ENCODE data around the gene MSRB1. TPM values are rescaled to one million over a fixed set of nuclear protein-coding genes. Genes with fewer than 3 reads are reported as not detected.

MSRB1 gene
- total and polyA plus RNA-seq, 8 donors: 9.8 to 66.7 (median 14.9) TPM

DNA sequence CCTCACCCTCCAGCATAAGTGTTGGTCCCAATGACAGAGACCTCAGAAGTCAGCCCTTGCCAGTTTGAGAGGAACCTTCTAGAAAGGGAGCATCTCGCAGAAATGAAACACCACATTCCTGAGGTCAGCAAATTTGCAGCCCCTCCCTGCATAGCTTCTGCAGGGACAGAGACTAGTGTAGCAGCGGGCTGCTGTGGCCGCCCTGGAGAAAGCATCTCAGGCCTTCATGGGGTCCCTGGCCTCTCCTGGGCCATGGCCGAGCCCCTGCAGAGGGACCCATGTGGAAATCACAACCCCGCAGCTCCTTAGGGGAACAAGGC, 36.2 kb downstream of the MSRB1 start:
- H3K9me3 ChIP-seq: no peaks in the 10 kb centered on the region
- H3K4me1 ChIP-seq: no peaks in the 10 kb centered on the region
- no peak overlapping the region for H3K4me3 ChIP-seq
- ATAC-seq: no peak
- H3K27me3 ChIP-seq: peaks cover 0 to 72% of the 10 kb centered on the region in 2 donors
- no peaks in the 10 kb centered on the region for H3K36me3 ChIP-seq
- no peak overlapping the region for H3K27ac ChIP-seq
- TF ChIP-seq, protein P1, sequence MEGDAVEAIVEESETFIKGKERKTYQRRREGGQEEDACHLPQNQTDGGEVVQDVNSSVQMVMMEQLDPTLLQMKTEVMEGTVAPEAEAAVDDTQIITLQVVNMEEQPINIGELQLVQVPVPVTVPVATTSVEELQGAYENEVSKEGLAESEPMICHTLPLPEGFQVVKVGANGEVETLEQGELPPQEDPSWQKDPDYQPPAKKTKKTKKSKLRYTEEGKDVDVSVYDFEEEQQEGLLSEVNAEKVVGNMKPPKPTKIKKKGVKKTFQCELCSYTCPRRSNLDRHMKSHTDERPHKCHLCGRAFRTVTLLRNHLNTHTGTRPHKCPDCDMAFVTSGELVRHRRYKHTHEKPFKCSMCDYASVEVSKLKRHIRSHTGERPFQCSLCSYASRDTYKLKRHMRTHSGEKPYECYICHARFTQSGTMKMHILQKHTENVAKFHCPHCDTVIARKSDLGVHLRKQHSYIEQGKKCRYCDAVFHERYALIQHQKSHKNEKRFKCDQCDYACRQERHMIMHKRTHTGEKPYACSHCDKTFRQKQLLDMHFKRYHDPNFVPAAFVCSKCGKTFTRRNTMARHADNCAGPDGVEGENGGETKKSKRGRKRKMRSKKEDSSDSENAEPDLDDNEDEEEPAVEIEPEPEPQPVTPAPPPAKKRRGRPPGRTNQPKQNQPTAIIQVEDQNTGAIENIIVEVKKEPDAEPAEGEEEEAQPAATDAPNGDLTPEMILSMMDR (IDR thresholded peaks at IDR 0.05): no peak
- intact Hi-C loops (cut with DNase I): no loop called here
- DNase-seq: no peak

DNA sequence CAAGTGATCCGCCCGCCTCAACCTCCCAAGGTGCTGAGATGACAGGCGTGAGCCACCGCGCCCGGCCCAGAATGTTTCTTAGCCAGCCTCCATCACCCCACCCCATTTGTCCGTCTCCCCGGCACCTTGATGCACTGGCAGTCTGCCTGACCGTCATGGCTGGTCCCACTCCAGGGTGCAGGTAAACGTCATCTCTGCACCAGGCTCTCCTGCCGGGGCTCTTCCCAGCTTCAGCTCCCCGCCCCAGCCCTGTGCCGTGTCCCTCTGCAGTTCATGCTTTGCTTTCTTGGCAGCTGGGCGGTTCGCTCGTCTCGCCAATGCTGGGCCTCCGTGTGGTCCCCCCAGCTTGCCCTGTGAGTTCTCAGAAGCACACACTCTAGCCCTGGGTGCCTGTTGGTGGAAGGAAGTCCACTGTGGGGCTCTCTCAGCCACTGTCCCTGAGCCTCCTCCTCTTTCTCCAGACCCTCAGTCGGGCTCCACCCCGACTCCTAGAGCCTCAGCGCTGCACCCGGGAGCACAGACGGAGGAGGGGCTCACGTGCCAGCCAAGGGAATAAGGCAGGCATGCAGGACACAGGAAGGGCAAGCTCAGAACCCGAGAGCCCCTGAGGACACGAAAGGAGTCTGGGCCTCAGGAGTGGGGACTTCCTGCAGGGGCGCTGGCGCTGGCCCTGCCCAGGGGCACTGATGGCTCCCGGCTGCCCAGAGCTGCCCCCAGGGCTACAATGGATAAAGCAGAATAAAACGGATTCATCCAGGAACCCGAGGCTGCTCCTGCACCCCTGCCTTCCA, 36.7 kb downstream of the MSRB1 start:
- intact Hi-C loops (cut with DNase I): no loop called here
- TF ChIP-seq, protein P1 (IDR thresholded peaks at IDR 0.05): no peak
- Histone ChIP-seq H3K4me3 (no peak overlapping the region), H3K27ac (no peak overlapping the region), H3K27me3 (peaks cover 0 to 72% of the 10 kb centered on the region in 2 donors), H3K9me3 (no peaks in the 10 kb centered on the region), H3K4me1 (no peaks in the 10 kb centered on the region), H3K36me3 (no peaks in the 10 kb centered on the region)
- ATAC-seq (no peak), DNase-seq (no peak)

DNA sequence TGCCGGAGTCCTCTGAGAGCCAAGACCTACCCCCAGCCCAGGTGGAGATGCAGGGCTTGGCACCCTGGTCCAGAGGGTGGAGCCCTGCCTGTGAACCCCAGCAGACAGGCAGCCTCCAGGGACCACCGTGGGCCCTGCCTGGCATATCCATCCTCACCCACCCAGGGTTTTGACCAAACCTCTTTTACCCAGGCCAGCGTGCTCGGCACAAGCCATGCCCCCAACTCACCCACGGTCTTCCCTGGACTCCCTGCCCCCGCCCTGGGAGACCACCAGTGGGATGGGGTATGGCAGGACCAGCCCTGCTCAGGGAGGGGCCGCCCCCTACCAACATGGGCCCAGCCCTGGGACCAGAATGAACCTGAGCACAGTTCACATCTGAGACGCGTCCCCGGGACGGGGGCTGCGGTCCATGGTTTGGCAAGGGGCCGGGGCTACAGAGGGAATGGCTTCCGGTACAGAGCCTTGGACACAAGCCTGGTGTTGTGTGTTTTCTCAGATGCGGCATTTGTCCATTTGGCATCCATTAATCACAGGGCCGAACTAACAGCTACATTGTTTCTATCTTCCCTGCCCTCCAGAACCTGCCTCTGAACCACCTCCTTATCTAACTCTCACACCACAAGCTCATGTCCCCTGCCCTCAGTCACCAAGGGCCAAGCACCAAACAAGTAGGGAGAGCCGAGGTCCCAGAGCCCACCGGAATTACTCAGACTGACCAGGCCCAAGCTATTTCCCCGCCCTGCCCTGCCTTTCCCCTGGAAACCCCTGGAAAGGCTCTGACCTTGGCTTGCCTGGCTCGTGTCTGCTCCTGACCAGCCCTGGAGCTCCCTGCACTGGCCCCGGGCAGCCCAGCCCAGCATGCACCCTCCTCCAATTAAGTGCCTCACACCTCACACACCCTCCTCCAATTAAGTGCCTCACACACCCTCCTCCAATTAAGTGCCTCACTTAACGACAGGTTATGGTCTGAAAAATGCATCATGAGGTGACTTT, 38.9 kb downstream of the MSRB1 start:
- ATAC-seq (peak; percentile 91), DNase-seq (peak in 2 of 4 donors; percentile 81 to 84)
- intact Hi-C loops (cut with DNase I): no loop called here
- peak overlapping the region in 1 of 2 donors; percentile 62 for H3K27ac ChIP-seq
- no peaks in the 10 kb centered on the region for H3K9me3 ChIP-seq
- H3K36me3 ChIP-seq: no peaks in the 10 kb centered on the region
- peaks cover 0 to 3% of the 10 kb centered on the region in 2 donors for H3K4me1 ChIP-seq
- TF ChIP-seq, protein P1 (IDR thresholded peaks at IDR 0.05): no peak
- H3K4me3 ChIP-seq: no peak overlapping the region
- H3K27me3 ChIP-seq: peaks cover 0 to 69% of the 10 kb centered on the region in 2 donors

DNA sequence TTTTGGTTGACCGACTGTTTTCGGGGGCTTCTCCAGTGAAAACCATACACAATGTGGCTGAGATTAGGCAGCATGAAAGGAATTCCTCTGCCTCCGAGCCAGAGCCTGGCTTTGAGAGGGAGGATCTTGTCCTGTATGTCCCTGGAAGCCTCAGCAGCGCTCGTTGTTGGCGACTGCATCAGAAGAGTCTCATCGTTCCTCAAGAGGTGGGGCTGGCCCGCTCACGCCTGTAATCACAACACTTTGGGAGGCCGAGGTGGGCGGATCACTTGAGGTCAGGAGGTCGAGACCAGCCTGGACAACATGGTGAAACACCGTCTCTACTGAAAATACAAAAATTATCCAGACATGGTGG, 39.8 kb downstream of the MSRB1 start:
- no peak for ATAC-seq
- TF ChIP-seq, protein P1 (IDR thresholded peaks at IDR 0.05): no peak

More for the DNA sequence above, 39.8 kb downstream of the MSRB1 start:
- H3K27ac ChIP-seq: no peak overlapping the region
- no peak overlapping the region for H3K4me3 ChIP-seq
- no peaks in the 10 kb centered on the region for H3K9me3 ChIP-seq
- peaks cover 0 to 3% of the 10 kb centered on the region in 2 donors for H3K4me1 ChIP-seq
- intact Hi-C loops (cut with DNase I): no loop called here
- no peak for DNase-seq
- H3K27me3 ChIP-seq: peaks cover 0 to 67% of the 10 kb centered on the region in 2 donors
- no peaks in the 10 kb centered on the region for H3K36me3 ChIP-seq
